ENCODE measurements around the gene STK38. TPM values are rescaled to one million over a fixed set of nuclear protein-coding genes. Genes with fewer than 3 reads are reported as not detected.

The STK38 gene
- total and polyA plus RNA-seq, 2 of the 13 experiments (the other 11 are each of a cell fraction or from before 2014, with no cell fraction given): 10.3 to 20.7 TPM

GRCh38 chr6:36444470-36444869 is 102.8 kb downstream of the STK38 start:
- FAIRE-seq (no peak), ATAC-seq (no peak), DNase-seq (ENCODE audit: low spot score) (no peak)
- in situ Hi-C loops (cut with HindIII; ENCODE audit: extremely low pct_ligation_motif_present, low pct_unique_long_range_greater_than_20kb): loop anchor here (5.0 kb wide), 1 partner anchor 153 kb away; no protein-coding TSS in a partner anchor
- H3K27me3 ChIP-seq (ENCODE audit: control insufficient read depth in 1 of 2, insufficient read depth in 2 of 2, low read length in 2 of 2): no peaks in the 10 kb centered on the region; a peak in 1 of 5 replicates
- intact Hi-C loops (cut with micrococcal nuclease; ENCODE audit: unreplicated experiment): loop anchor here (1.0 to 5.0 kb wide), 3 partner anchors 21 to 150 kb away; partner anchors contain the start of genes SRSF3 and STK38
- no peaks in the 10 kb centered on the region; the same call in 1 of the 2 replicates for H4K20me1 ChIP-seq (ENCODE audit: insufficient read depth, low read length)
- CTCF ChIA-PET (ENCODE audit: low intra/inter-chr PET ratio, low total read pairs): interaction anchor here (3.3 kb wide), 1 partner anchor 21 kb away, joined by 13 read pairs; no protein-coding TSS in a partner anchor
- H3K36me3 ChIP-seq (replicated peaks in 1 of 2; ENCODE audit: control insufficient read depth in 1 of 2, insufficient read depth in 2 of 2, low read length in 2 of 2): peaks cover 0 to 2% of the 10 kb centered on the region in 2 experiments; a peak in 2 of 5 replicates
- no peak overlapping the region for H2AFZ ChIP-seq (ENCODE audit: low read length)
- peak overlapping the region; percentile 94 for H3K27ac ChIP-seq (ENCODE audit: extremely low read length, insufficient read depth, low read length)
- peak overlapping the region; percentile 87 for H3K9ac ChIP-seq (ENCODE audit: insufficient read depth, low read depth, low read length)
- no TSS peak for BruUV-seq (replicated peaks)
- H3K4me2 ChIP-seq (ENCODE audit: low read depth, low read length): peak overlapping the region; percentile 88
- POLR2A ChIA-PET: interaction anchor here (1.7 kb wide), 1 partner anchor 21 kb away, joined by 23 read pairs; no protein-coding TSS in a partner anchor
- peaks cover 59% of the 10 kb centered on the region for H3K79me2 ChIP-seq (ENCODE audit: insufficient read depth, low read length)
- 90% methylated on average over 3 of the region's 3 CpGs for whole genome bisulfite sequencing (ENCODE audit: low lambda C conversion rate)
- H3K4me3 ChIP-seq (replicated peaks in 1 of 3; ENCODE audit: insufficient read depth in 1 of 3, low read depth in 2 of 3, low read length in 3 of 3): peak overlapping the region; percentile 78 to 93 (median 93)
- H3K4me1 ChIP-seq (ENCODE audit: insufficient read depth, low read length): peaks cover 35% of the 10 kb centered on the region
- TF ChIP-seq ZNF605 (CRISPR knock-in tag; IDR thresholded peaks at IDR 0.05) (0 out of 2 replicates have a peak, but pooled peaks have one; percentile 51), ZBTB34 (CRISPR knock-in tag; IDR thresholded peaks at IDR 0.05) (no peak), ZBTB7A (CRISPR knock-in tag; IDR thresholded peaks at IDR 0.05) (no peak), MNT (IDR thresholded peaks at IDR 0.05) (no peak), ZNF800 (CRISPR knock-in tag; IDR thresholded peaks at IDR 0.05) (0 out of 2 replicates have a peak, but pooled peaks have one; percentile 17), ZC3H4 (CRISPR knock-in tag; IDR thresholded peaks at IDR 0.05; ENCODE audit: borderline replicate concordance) (no peak), SOX5 (CRISPR knock-in tag; IDR thresholded peaks at IDR 0.05; ENCODE audit: borderline replicate concordance) (no peak), ZMYM4 (CRISPR knock-in tag; IDR thresholded peaks at IDR 0.05) (no peak), AGO1 (IDR thresholded peaks at IDR 0.05; ENCODE audit: low read depth, low read length, poor library complexity, severe bottlenecking) (no peak), TBL1XR1 (IDR thresholded peaks at IDR 0.05; ENCODE audit: borderline replicate concordance, low read length, partially characterized antibody) (no peak), TIGD3 (CRISPR knock-in tag; IDR thresholded peaks at IDR 0.05; ENCODE audit: borderline replicate concordance) (no peak), ZFP91 (CRISPR knock-in tag; IDR thresholded peaks at IDR 0.05; ENCODE audit: borderline replicate concordance) (no peak), HNRNPLL (IDR thresholded peaks at IDR 0.05; ENCODE audit: low read depth, low read length, poor library complexity, severe bottlenecking) (no peak), SRY (CRISPR knock-in tag; IDR thresholded peaks at IDR 0.05) (no peak)
- H3K9me3 ChIP-seq (ENCODE audit: low read length): no peaks in the 10 kb centered on the region
